Esophagus mucosa (tissue), 1 donor: Measurements from ENCODE around the gene CELSR1. TPM values are rescaled to one million over a fixed set of nuclear protein-coding genes. Genes with fewer than 3 reads are reported as not detected.

Source experiments
- ATAC-seq: fragments of 200-7000 bp; cut with Tn5 transposase; one replicate; pipeline ENCODE4 v1.9.1; 2020
- total RNA-seq: library from RNA; stranded (reverse); gene quantifications from one replicate; pipeline ENCODE4 v1.2.4, GENCODE V29; 2023
- donor health status: DM: yes; HTN: yes; CAD: no.

The CELSR1 gene
- total RNA-seq, 1 donor from 2014 or later: 36.0 TPM

DNA sequence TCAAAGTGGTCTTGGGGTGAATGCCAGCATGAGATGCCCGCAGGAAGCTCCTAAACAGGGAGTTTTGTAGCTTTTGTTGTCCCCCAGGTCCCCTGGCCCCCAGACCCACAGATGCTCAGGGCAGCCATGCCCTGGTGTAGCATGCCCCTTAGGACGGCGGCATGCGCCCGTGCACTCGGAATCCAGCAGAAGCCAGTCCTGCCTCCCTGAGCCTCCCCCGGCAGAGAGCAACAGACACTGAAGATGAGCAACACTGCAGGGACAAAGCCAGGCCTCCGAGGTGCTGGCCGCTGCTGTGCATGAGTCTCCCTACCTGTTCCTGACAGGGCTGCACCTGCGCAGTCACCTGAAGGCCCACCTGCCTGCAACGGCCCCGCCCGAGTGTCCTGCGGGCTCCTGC lies 142.8 kb downstream of the CELSR1 start:
- ATAC-seq: no peak

DNA sequence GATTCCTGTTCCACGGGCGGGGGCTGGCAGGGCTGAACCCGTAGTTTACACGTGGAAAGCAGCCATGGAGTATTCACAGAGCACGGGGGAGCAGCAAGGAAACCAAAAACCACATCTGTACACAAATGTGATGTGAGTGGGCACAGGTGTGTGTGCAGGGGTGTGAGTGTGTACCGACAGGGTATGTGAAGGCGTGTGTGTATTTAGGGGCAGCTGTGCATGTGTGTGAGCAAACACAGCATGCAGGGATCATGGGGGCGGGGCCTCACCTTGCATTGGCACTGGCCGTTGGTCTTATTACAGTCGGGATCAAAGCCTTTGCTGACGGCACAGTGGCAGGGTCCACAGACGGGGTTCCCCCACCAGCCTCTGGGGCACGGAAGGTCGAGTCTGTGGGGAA lies 143.5 kb downstream of the CELSR1 start:
- ATAC-seq: no peak

DNA sequence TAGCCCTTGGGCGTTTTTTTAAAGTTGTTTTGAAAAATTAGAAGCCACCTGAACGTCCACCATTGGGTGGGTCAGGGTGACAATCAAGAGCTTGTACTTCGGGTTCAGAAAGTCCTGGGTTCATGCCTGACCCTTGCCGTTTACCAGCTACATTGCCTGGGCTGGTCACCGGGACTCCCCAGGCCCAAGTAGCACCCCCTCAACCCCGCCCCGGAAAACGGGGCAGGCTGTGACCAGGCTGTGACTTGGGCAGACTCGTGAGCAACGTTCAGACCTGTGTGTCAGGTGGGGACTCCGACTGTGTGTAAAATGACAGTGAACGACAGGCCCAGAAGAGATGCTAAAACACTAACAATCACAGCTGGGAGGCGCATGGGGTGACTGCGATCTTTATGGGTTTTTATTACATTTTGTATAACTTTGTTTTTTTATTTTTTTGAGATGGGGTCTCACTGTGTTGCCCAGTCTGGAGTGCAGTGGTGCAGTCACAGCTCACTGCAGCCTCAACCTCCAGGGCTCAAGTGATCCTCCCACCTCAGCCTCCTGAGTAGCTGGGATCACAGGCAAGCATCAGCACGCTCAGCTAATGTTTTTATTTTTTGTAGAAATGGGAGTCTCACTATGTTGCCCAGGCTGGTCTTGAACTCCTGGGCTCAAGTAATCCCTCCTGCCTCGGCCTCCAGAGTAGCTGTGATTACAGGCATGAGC lies 145.1 kb downstream of the CELSR1 start:
- ATAC-seq: peak; percentile 27

DNA sequence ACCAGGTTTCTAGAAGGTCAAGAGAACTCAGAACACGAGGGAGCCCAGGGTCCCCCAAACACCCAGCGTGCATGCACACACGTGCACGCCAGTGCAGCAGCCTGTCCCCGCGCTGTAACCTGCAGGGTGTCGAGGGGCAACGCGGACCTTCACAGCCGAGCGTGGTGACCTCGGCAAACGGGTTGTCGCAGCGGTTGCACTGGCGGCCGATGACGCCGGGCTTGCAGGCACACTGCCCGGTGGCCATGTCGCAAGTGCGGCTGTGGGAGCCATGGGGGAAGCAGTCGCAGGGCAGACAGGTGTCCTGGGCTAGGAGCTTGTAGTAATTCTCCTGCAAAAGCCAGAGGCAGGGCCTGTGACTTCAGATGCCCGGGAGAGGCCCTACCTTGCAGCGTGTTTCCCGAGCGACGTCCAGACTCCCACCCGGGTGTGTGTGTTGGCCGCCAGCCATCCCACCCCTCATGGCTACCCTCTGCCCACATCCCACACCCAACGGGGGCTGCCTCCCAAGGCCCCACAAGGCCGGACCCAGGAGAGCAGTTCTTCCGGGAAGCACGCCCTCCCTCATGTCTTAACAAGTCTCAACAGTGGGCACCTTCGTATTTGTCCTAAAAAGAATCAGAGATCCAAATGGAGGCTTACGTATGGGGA lies 145.8 kb downstream of the CELSR1 start:
- peak; percentile 14 for ATAC-seq

DNA sequence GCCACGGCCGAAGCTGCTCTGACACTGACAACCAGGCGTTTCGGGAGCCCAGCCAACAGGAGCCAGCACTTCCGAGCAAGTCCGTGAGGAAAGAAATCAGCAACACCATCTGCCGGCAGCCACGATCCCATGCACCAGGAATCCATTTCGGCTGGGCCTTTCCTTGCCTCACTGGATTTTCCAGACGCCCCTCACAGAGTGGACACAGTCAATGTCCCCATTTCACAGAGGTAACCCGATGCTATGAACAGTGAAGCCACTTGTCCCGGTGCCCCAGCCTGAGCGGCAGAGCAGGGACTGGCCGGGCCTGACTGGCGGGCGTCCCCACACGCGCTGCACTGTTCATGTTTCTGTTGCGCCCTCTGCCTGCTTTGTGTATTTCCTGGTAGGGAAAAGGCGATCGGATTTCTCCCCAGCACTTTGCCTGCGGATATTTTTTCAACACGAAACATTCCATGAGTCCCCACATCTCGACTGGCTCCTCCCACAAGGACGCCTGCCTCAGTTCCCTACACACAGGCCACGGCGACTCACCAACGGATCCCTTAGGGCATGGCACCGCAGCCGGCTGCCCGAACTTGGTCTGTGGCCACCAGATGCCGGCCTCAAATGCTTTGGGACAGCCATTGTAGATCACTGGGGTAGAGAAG lies 146.6 kb downstream of the CELSR1 start:
- ATAC-seq: peak; percentile 40

DNA sequence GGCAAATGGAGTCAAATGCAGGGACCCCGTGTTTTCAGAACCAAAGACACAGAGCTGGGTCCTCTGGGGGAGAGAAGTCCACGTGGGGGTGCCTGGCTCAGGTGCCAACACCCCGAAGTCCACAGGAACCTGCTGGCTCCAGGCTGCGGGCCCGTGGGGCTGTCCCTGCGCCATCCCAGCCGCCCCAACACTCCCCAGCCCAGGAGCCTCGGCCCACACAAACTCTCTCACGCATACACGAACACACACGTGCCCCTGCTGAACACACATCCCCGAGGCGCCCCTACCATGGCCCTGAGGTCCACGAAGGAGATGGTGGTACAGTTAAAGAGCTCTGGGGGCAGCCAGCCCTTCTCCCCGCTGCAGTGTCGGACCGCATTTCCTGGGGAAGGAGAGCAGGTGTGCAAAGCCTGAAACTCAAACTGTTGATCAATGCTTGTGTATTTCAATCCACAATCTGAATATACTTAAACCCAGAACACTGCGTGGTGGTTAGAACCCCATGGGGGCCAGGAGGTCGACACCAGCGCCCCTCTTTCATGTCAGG lies 147.2 kb downstream of the CELSR1 start:
- no peak for ATAC-seq

DNA sequence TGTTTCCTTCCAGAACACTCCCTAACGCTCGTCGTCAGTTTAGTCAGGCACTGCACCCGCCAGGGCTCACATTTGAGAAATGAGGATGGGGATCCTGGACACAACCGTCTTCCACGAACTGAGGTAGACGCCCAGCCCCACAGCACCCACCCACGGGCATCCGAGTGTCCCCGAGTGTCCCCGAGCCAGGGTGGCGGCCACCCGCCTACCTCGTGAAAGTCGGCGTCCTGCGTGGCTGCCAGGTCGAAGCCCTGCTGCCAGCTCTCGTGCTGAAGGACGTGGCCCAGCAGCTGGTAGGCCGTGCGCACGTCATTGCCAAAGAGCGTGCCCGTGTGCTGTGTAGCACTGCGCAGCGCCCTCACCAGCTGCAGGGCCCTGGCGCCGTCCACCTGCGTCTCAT lies 148.3 kb downstream of the CELSR1 start:
- no peak for ATAC-seq

DNA sequence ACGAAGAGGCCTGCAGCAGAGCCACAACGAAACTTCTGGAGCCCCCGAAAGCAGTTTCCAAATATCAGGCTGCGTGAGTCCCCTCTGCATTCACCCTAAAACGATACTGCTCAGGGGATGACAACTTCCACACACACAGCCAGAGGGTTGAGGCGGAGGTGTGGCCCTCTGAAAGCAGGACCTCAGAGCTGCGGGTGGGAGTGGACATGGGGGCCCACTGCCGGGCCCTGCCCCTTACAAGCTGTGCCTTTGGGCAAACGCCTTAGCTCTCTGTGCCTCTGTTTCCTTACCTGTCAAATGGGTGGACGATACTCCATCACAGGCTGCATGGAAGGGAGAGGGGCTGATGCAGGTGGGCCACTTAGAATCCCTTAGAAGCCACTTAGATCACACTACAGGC lies 148.8 kb downstream of the CELSR1 start:
- ATAC-seq: no peak

DNA sequence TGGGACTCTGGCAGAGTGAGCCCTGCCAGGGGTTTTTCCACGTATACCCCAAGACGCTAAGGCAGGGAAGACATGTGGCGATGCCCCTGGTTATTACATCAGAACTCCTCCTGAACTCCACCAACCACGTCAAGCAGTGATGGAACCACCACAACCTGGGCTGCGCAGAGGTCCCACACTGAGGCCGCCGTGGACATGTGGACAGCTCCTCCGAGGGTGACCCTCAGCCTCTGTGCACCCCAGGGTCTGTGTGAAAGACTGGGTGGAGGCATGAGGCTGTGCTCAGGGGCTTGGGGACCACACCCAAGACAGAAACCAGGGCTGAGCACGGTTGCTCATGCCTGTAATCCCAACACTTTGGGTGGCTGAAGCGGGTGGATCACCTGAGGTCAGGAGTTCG lies 149.7 kb downstream of the CELSR1 start:
- ATAC-seq: no peak

DNA sequence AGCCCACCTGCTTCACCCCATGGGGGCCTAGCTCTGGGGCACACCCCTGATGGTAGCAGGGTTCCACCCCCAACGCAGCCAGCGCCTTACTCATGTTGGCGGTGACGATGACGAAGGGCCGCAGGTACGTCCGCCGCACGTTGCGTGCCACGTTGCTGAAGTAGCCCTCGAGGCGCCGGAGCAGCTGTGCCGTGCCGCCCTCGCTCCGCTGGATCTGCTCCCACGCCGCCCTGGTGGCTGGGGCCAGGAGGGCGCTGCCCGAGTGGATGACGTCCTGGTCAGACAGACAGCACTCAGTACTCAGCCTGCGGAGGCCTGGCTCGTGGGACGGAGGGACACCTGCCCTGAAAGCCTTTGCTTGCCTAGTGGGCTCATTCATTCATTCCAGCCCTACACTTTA lies 151.1 kb downstream of the CELSR1 start:
- peak; percentile 6 for ATAC-seq

DNA sequence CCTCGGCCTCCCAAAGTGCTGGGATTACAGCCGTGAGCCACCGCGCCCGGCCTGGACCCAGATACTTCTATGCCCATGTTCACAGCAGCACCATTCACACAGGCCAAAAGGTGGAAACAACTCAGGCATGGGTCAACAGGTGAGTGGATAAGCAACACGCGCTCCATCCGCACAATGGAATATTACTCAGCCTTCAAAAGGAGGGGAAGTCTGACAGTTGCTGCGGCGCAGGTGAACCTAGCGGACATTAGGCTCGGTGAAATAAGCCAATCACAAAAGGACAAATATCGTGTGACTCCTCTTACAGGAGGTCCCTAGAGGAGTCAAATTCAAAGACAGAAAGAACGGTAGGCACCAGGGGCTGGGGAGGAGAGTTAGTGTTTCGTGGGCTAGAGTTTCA lies 154.9 kb downstream of the CELSR1 start:
- ATAC-seq: no peak

DNA sequence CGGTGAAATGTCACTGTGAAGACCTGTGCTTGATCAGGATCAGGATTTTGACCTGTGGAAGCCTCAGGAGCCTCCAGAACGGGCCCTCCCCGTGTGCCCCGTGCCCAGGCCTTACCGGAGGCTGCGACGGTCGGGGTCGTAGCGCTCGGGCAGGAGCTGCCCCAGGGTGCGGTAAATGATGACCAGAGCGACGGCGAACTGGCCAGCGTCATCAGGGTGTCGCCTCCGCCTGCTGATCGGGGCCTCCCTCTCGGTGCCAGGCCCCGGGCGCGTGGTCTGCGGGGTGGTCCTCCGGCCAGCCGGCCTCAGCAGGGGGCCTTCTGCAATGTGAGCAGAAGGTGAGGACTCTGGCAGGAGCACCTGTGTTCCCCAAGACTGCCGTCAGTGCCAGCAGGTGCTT lies 155.7 kb downstream of the CELSR1 start:
- ATAC-seq: no peak

DNA sequence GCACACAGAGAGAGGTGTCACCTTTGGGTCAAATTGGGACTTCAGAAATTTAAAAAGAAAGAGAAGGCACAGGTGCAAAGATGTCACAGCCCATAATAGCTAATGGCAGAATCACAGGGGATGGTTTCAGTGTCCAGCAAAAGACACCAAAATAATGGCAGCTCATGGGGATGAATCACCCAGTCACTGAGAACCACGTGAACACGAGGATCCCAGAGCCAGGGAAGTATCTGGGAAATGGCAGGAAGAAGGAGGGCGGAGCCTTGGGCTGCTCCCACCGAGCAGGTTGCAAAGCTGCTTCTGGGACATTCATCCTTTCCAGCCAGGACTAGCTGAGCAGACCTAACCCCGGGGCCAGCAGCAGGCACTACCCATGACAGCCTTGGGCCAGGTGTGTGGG lies 156.3 kb downstream of the CELSR1 start:
- peak; percentile 6 for ATAC-seq

DNA sequence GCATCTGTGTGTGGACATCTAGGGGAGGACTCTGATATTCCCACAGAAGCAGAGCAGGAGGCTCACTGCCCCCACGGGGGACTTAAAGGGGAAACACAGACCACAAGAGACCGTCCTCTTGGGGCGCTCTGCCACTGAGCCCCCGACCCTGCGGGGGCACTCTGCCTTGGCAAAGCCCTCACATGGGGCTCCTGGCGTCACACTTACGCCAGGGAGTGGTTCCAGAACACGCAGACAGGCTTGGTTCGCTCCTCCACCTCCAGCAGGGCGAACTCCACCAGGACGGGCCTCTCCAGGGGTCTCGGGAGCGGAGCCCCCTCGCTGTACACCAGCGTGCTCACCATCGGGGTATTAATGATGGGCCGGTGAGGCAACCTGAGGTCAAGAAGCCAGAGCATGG lies 156.8 kb downstream of the CELSR1 start:
- no peak for ATAC-seq

DNA sequence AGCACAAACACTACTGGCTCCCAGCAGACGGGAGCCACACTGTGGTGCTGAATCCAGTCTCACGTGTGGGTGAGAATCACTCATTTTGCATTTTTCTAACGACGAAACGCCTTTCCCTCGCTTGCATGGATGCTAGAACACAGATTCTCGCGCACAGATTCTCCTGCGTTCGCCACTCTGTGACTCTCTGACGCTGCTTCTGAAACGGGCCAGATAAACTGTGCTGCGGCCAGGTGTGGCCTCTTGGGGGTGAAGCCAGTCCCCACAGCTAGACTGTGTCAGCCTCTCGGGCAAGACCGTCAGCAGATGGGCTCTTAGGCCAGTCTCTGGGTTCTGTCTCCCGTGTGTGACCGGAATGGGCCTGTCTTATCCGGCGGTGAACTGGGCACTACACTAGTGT lies 157.4 kb downstream of the CELSR1 start:
- no peak for ATAC-seq

DNA sequence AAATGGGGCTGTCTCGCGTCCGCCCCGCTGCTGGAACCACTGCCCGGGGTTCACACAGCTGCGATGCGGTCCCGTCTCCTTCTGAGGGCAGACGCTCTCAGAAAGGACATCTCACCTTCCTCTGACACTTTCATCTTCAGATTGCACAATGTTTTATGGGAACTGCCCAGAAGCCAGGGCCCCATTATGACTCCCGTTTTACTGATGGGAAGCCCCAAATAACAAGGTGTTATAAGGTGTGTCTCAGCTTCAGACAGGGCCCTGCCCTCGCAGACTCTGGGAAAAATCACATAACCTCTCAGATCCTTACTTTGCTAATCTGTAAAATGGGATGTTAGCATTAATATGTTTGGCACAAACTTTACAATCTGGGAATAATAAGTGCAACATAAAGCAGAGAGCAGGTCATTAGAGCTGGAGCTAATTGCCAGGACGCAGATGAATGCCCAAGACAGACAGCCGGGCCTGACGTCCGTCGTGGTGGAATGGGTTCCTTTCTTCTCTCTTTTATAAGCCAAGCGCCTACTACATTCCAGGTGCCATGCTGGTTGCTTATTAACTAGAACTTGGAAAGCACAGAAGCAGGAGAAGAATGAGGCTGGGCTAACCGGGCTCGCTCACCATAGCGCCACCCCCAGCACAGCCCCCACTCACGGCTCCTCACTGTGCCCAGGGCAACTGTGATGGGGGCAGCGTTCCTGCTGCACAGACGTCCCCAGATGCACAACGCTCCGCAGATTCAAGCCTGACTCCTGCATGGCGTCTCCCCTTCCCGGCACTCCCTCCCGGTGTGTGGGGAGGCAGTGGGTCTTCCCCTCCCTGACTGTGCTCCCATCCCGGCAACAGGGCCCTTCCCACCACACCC lies 158.1 kb downstream of the CELSR1 start:
- no peak for ATAC-seq

DNA sequence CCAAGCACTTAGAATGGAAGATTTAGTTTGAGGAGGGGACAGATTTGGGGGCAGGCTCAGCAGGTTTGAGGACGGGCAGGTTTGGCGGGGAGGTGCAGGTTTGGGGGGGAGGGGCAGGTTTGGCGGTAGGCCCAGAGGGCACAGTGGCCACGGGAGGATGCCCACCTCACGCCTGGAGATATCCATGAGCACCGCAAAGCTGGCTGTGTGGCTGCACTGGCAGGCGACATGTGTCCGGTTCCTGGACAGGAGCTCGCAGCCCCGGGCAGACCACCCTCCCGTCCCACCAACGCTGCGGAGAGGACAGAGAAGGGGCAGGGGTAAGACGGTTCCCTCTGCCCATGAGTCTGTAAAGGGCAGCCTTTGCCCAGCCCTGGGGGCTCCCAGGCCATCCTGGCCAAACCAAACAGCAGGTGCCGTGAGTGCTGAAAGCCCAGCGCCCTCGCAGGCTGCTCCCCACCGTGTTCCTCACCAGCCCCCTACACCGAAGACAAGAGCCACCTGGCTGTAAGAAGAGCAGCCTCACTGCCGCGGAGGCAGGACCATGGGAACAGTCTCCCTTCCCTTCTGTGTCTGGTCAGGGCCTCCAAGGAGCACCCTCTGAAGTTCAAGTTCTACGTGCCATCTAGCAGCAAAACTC lies 158.9 kb downstream of the CELSR1 start:
- no peak for ATAC-seq

DNA sequence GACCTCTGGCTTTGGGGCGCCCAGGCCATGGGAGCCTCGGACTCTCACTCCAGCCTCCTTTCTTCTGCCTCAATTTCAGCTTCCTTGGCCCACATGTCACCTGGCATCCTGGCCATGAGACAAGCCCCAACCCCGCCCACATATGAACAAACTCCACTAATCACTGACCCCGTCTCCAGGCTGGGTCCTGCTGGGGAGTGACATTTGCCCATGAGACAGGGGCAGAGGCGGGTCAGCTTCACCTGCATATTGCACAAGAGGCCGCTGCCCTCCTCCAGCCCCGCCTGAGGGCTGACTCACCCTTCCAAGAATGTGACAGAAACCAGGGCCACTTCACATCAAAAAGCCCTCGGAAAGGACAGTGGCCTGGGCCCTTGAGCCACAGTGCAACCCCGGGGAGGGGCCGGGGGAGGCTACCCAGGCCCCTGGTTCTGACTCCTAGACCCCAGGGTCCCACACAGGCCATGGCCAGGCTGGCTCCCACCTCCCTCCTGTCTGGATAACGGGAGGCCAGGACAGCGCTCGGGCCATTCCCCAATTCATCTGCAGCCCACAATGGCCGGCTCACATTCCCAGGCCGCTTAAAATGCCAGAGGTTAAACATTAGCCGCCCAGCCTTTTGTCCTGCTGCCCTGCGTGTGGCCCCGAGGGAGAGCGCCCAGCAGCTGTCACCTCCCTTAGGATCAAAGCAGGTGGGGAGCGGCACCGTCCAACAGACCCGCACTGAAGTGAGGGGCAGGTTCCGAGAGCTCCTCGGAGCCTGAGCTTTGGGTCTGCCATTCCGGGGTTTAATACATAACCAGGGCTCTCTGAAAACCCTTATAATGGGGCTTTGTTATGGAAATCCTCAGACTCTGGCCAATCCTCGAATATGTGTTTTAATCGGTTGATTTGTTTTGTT lies 159.6 kb downstream of the CELSR1 start:
- ATAC-seq: peak; percentile 69

DNA sequence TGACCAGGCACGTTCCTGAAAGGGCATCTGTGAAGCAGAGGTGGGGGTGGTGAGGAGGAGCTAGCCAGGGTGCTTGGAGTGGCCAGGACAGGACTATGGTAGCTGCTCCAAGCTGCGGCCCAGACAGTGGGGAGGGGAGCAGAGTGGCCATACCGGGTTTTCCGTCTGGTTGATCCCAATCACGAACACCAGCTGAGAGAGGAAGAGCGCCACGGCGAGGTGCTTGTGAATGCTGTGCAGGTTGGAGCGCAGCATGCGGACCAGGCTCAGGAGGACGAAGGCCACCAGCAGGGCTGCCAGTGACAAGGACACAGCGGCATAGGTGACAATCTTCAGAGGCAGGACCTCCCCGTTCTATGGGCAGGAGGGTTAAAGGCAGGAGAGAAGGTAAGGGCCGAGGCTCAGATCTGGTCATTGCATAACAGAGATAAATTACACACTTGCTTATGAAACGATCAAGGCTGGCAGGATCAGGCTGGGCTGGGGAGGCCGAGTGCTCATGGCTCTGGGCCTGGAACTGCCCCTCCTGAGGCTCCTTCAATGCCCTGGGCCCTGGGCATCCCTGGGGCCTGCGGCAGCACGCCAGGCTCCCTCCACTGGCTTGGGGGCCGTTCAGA lies 160.4 kb downstream of the CELSR1 start:
- ATAC-seq: no peak

DNA sequence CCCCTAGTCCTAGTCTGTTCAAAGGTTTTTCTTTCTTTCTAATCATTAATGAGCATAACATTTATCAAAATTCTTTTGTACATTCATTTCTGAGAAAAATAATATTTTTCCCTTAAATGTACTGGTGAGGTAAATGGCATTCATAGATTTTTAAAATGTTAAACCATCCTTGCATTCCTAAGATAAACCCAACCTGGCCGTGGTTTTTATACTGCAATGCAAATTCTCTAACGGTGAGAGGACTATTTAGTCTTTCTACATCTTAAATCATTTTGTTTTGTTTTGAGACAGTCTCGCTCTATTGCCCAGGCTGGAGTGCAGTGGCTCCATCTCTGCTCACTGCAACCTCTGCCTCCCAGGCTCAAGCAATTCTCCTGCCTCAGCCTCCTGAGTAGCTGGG lies 161.3 kb downstream of the CELSR1 start:
- no peak for ATAC-seq
